DND-41 (cell line): Measurements from ENCODE around the gene CD276.

Experiments used
- EZH2 ChIP-seq: IDR thresholded peaks from 3 replicates; pipeline ENCODE4 v1.6.1; 2012; ENCODE audit warnings: borderline replicate concordance, low read depth, mild to moderate bottlenecking, moderate library complexity, low read length, inconsistent platforms; ENCODE audit not compliant: severe bottlenecking
- TF ChIP-seq, protein P1 (sequence below): IDR thresholded peaks from 2 replicates; pipeline ENCODE4 v1.5.1; 2012; ENCODE audit warnings: borderline replicate concordance, low read length, moderate library complexity, mild to moderate bottlenecking; ENCODE audit not compliant: poor library complexity, severe bottlenecking; ENCODE audit errors: extremely low read depth

DNA sequence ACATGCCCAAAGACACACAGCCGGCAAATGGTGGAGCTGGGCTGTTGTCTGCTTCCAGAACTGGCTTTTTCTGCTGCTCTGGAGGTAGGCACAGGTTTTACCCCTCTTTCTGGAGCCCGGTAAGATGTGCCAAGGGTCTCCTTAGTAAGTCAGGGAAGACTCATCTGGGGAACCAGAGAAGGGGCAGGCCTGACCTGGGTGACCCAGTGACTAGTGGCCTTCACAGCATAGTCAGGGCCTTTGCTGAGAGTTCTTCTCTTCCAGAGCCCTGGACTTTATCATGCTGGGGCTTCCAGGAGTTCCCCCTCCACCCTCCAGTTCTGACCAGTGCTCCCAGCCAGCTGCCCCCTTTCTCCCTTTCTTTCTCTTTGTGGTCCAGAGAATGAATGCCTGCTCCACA lies 3.2 kb downstream of the CD276 start:
- TF ChIP-seq, protein P1, sequence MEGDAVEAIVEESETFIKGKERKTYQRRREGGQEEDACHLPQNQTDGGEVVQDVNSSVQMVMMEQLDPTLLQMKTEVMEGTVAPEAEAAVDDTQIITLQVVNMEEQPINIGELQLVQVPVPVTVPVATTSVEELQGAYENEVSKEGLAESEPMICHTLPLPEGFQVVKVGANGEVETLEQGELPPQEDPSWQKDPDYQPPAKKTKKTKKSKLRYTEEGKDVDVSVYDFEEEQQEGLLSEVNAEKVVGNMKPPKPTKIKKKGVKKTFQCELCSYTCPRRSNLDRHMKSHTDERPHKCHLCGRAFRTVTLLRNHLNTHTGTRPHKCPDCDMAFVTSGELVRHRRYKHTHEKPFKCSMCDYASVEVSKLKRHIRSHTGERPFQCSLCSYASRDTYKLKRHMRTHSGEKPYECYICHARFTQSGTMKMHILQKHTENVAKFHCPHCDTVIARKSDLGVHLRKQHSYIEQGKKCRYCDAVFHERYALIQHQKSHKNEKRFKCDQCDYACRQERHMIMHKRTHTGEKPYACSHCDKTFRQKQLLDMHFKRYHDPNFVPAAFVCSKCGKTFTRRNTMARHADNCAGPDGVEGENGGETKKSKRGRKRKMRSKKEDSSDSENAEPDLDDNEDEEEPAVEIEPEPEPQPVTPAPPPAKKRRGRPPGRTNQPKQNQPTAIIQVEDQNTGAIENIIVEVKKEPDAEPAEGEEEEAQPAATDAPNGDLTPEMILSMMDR, result no peak
- no peak for TF ChIP-seq EZH2
